HepG2 (cell line): Measurements from ENCODE around the gene LSMEM2. TPM values are rescaled to one million over a fixed set of nuclear protein-coding genes. Genes with fewer than 3 reads are reported as not detected.

Experiments used
- ATM ChIP-seq: fragments of 450-650 bp; IDR thresholded peaks from 2 replicates; pipeline ENCODE4 v1.7.1; 2017; ENCODE audit warnings: mild to moderate bottlenecking, borderline replicate concordance
- BRD4 ChIP-seq: sonication (generic); formaldehyde crosslinking; IDR thresholded peaks from 2 replicates; pipeline ENCODE4 v1.4.0; 2020; ENCODE audit warnings: missing genetic modification reagents
- CBX2 ChIP-seq, 2 experiments: fragments of 200-600 bp in 1 of 2; sonication (generic); formaldehyde crosslinking in 1 of 2; IDR thresholded peaks; 2 replicates each; pipeline versions ENCODE4 v1.7.0 to v1.8.1; 2018 to 2022; ENCODE audit warnings: low read depth in 2 of 2, low read length in 1 of 2, mild to moderate bottlenecking in 1 of 2, missing genetic modification reagents in 1 of 2
- POLR2AphosphoS2 ChIP-seq: IDR thresholded peaks from 2 replicates; pipeline ENCODE4 v1.6.1; 2011; ENCODE audit warnings: low read depth, low read length, improper control_type of control experiment
- PRMT3 ChIP-seq: sonication (generic); formaldehyde crosslinking; IDR thresholded peaks from 2 replicates; pipeline ENCODE4 v1.8.1; 2022; ENCODE audit warnings: low read depth, mild to moderate bottlenecking, moderate library complexity, missing genetic modification reagents, borderline replicate concordance
- RBFOX2 ChIP-seq: fragments of 200-400 bp; formaldehyde crosslinking; IDR thresholded peaks from 2 replicates; pipeline ENCODE4 v1.6.1; 2017; ENCODE audit warnings: low read depth, mild to moderate bottlenecking, low read length
- RFX5 ChIP-seq: IDR thresholded peaks from 2 replicates; pipeline ENCODE4 v1.6.1; 2011; ENCODE audit warnings: low read depth, low read length, improper control_type of control experiment
- XRCC5 ChIP-seq: fragments of 200-400 bp; formaldehyde crosslinking; optimal IDR thresholded peaks from 2 replicates; pipeline ENCODE3; 2017; ENCODE audit warnings: mild to moderate bottlenecking, low read length
- YEATS4 ChIP-seq: sonication (generic); formaldehyde crosslinking; IDR thresholded peaks from 2 replicates; pipeline ENCODE4 v1.4.0; 2020; ENCODE audit warnings: missing genetic modification reagents, borderline replicate concordance
- ZFYVE20 ChIP-seq: sonication (generic); formaldehyde crosslinking; IDR thresholded peaks from 2 replicates; pipeline ENCODE4 v1.8.0; 2023; ENCODE audit warnings: low read depth, mild to moderate bottlenecking, moderate library complexity, missing genetic modification reagents, borderline replicate concordance
- ZHX2 ChIP-seq, 2 experiments: sonication (generic) in 1 of 2; formaldehyde crosslinking in 1 of 2; IDR thresholded peaks; 2 replicates each; pipeline versions ENCODE4 v1.6.1 to v1.9.0; 2014 to 2022; ENCODE audit warnings: antibody characterized with exemption in 1 of 2, borderline replicate concordance in 1 of 2, inconsistent platforms in 1 of 2, low read depth in 1 of 2, missing genetic modification reagents in 1 of 2
- ZNF180 ChIP-seq: sonication (generic); formaldehyde crosslinking; IDR thresholded peaks from 2 replicates; pipeline ENCODE4 v1.4.0; 2020; ENCODE audit warnings: low read depth, missing genetic modification reagents, borderline replicate concordance
- ZNF274 ChIP-seq: sonication (generic); formaldehyde crosslinking; IDR thresholded peaks from 2 replicates; pipeline ENCODE4 v1.5.1; 2020; ENCODE audit warnings: mild to moderate bottlenecking, missing genetic modification reagents
- ZNF354B ChIP-seq: sonication (generic); formaldehyde crosslinking; IDR thresholded peaks from 2 replicates; pipeline ENCODE4 v1.8.0; 2022; ENCODE audit warnings: mild to moderate bottlenecking, missing genetic modification reagents
- ZNF564 ChIP-seq: sonication (generic); formaldehyde crosslinking; IDR thresholded peaks from 2 replicates; pipeline ENCODE4 v1.8.1; 2023; ENCODE audit warnings: mild to moderate bottlenecking, missing genetic modification reagents
- ZNF737 ChIP-seq: sonication (generic); formaldehyde crosslinking; IDR thresholded peaks from 2 replicates; pipeline ENCODE4 v1.5.0; 2020; ENCODE audit warnings: missing genetic modification reagents, mild to moderate bottlenecking, borderline replicate concordance
- ZNF878 ChIP-seq: sonication (generic); formaldehyde crosslinking; IDR thresholded peaks from 2 replicates; pipeline ENCODE4 v1.8.1; 2023; ENCODE audit warnings: mild to moderate bottlenecking, missing genetic modification reagents, moderate library complexity
- polyA plus RNA-seq, 8 experiments: library from polyadenylated mRNA; depleted of rRNA in 3 of 8; stranded (reverse) in 7 of 8; unstranded in 1 of 8; fragments of >200 nt; fragmentation: Illumina TruSeq in 4 of 8; extraction: Trizol in 4 of 8; gene quantifications; 2 replicates each; pipeline versions ENCODE4 v1.2.1 to v1.2.3, GENCODE V29; 2011 to 2016; ENCODE audit warnings: low read depth in 4 of 8, missing spikeins in 1 of 8, mixed read lengths in 1 of 8; ENCODE audit not compliant: insufficient read depth in 1 of 8
- total RNA-seq, 5 experiments: library from RNA; depleted of rRNA; stranded (reverse); fragments of >200 nt; fragmentation: Illumina TruSeq; extraction: Trizol; gene quantifications; 2 replicates each; pipeline ENCODE4 v1.2.3, GENCODE V29; 2016; ENCODE audit warnings: low read depth in 1 of 5
- TF ChIP-seq, protein P1 (sequence below): IDR thresholded peaks from 2 replicates; pipeline ENCODE4 v1.6.1; 2012; ENCODE audit warnings: low read length, improper control_type of control experiment

The LSMEM2 gene
- total and polyA plus RNA-seq, 2 of the 13 experiments (the other 11 are each of a cell fraction or from before 2014, with no cell fraction given), result 0.07 to 0.41 TPM

DNA sequence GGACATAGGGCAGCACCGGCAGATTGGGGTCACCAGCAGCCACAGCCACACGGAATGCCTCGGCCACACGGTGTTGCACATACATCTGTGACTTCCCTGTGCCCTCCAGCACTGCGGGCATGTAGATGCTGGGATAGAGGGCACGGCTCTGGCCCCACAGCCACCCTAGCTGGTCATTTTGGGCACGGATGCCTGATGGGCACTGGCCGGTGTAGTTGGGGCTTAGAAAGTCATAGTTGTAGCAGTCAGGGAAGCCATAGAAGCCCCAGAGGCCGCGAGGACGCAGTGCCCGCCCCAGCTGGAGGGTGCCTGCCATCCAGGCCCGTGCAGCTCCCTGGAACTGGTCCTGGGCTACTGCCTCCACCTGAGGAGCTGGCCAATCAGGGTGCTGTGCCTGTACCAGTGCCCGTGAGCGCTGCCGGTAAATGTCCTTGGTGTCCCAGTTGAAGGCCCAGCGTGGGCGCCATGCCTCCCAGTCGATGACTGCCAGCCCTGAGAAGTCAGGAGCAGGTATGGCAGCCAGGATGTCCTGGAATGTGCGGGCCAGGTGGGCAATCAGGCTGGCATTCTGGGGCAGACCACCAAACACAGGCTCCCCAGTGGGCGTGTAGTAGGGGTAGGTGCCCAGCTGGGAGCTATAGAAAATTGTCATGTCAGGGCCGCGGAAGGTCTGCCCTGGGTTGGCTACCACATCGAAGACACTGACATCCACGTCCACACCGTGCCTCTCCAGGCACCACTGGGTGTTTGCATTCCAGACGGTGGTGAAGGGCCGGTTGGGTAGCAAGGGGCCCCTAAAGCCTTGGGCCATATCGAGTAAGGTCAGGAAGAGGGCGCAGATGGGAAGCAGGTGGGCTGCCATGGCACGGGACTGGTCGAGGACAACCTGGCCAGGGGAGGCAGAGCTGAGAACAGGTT lies 23.5 kb downstream of the LSMEM2 start (continued):
- peak; percentile 78 for TF ChIP-seq ZNF878
- 0 out of 2 replicates have a peak, but pooled peaks have one; percentile 6 for TF ChIP-seq POLR2AphosphoS2
- TF ChIP-seq CBX2 (IDR thresholded peaks at IDR 0.05; ENCODE audit: low read depth, low read length), result no peak
- TF ChIP-seq CBX2 (CRISPR knock-in tag; IDR thresholded peaks at IDR 0.05; ENCODE audit: low read depth), result no peak
- TF ChIP-seq XRCC5, result peak; percentile 6
- TF ChIP-seq ATM, result no peak
- 0 out of 2 replicates have a peak, but pooled peaks have one; percentile 66 for TF ChIP-seq ZFYVE20 (CRISPR knock-in tag)
- no peak for TF ChIP-seq RFX5
- TF ChIP-seq ZHX2 (IDR thresholded peaks at IDR 0.05; ENCODE audit: low read depth), result no peak
- no peak for TF ChIP-seq ZHX2 (CRISPR knock-in tag; IDR thresholded peaks at IDR 0.05; ENCODE audit: borderline replicate concordance)
- TF ChIP-seq RBFOX2, result peak; percentile 78
- TF ChIP-seq ZNF180 (CRISPR knock-in tag), result 0 out of 2 replicates have a peak, but pooled peaks have one; percentile 61
- TF ChIP-seq, protein P1, sequence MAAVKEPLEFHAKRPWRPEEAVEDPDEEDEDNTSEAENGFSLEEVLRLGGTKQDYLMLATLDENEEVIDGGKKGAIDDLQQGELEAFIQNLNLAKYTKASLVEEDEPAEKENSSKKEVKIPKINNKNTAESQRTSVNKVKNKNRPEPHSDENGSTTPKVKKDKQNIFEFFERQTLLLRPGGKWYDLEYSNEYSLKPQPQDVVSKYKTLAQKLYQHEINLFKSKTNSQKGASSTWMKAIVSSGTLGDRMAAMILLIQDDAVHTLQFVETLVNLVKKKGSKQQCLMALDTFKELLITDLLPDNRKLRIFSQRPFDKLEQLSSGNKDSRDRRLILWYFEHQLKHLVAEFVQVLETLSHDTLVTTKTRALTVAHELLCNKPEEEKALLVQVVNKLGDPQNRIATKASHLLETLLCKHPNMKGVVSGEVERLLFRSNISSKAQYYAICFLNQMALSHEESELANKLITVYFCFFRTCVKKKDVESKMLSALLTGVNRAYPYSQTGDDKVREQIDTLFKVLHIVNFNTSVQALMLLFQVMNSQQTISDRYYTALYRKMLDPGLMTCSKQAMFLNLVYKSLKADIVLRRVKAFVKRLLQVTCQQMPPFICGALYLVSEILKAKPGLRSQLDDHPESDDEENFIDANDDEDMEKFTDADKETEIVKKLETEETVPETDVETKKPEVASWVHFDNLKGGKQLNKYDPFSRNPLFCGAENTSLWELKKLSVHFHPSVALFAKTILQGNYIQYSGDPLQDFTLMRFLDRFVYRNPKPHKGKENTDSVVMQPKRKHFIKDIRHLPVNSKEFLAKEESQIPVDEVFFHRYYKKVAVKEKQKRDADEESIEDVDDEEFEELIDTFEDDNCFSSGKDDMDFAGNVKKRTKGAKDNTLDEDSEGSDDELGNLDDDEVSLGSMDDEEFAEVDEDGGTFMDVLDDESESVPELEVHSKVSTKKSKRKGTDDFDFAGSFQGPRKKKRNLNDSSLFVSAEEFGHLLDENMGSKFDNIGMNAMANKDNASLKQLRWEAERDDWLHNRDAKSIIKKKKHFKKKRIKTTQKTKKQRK, result no peak
- 0 out of 2 replicates have a peak, but pooled peaks have one; percentile 26 for TF ChIP-seq BRD4 (CRISPR knock-in tag)
- TF ChIP-seq YEATS4 (CRISPR knock-in tag), result peak; percentile 2; the same call in 1 of the 2 replicates
- peak; percentile 30 for TF ChIP-seq ZNF564 (CRISPR knock-in tag)
- TF ChIP-seq PRMT3 (CRISPR knock-in tag), result no peak; the same call in 1 of the 2 replicates
- peak; percentile 73; the same call in 1 of the 2 replicates for TF ChIP-seq ZNF737 (CRISPR knock-in tag)
- peak; percentile 30; the same call in 1 of the 2 replicates for TF ChIP-seq ZNF274 (CRISPR knock-in tag)
- TF ChIP-seq ZNF354B, result 0 out of 2 replicates have a peak, but pooled peaks have one; percentile 16
